NCI-H446 (cell line): ENCODE results near the gene MAMDC2.

ENCODE experiments used
- DNase-seq, 2 experiments: peaks; one replicate each; lab custom pipeline; 2025; lab: John Stamatoyannopoulos, UW

The MAMDC2 gene

DNA sequence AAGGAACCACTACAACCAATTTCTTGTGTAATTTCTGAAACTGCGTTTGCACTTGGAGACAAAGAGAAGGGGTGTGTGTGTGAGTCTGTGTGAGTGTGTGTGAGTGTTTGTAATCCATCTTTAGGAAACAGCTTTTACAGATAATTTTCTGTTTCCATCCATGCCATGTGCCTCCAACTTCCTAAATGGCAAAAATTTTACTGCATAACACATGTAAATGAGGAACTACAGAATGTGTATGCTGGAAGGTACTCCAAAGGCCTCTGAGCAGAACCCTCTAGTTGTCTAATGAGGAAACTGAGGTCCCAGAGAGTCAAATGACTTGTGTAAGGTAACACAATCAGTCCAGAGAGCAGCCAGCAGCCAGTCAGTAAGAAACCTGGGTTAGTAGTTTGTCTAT lies 20.8 kb downstream of the MAMDC2 start:
- no peak for DNase-seq

- no peak for DNase-seq
These were observed 21.9 kb downstream of the MAMDC2 start for GRCh38 chr9:70065572-70065971.

DNA sequence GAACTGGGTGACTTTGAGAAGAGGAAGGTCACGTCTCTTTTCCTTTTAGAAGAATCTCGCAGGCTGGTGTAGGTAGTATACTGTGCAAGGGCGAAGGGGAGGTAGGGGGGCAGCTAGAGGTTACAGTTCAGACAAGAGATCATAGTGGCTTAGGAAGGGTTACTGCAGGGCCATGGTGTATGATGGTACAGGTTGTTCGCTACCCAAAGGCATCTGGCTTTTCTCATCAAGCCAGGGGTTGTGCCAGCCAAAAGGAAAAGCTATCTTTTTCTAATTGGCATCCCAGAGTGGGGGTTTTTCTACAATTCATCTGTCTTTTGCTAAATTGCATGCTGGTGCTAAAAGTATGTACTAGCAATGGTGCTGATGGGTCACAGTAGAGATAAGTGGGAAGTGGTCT lies 22.8 kb downstream of the MAMDC2 start:
- no peak for DNase-seq

DNA sequence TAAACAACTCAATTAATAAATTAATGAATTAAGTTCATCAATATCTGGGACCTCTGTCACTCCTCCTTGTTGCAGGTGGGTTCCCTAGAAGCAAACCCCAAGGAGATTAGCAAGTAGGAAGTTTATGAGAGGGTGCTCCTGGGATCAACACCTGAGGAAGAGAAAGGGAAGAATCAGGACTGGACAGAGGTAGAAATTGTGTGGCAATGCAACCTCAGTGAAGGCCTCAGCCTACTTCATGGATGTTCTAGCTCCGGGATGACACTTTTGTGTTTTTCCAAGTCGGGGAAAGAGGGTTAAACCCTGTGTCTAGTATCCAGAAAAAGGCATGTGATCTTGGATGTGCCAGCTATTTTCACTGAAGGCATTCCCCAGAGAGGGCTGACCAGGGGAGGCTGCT lies 23.2 kb downstream of the MAMDC2 start:
- no peak for DNase-seq

GRCh38 chr9:70069704-70070103 lies 26.1 kb downstream of the MAMDC2 start:
- no peak for DNase-seq

- DNase-seq = no peak
These were observed 29.5 kb downstream of the MAMDC2 start for GRCh38 chr9:70073193-70073592.

DNA sequence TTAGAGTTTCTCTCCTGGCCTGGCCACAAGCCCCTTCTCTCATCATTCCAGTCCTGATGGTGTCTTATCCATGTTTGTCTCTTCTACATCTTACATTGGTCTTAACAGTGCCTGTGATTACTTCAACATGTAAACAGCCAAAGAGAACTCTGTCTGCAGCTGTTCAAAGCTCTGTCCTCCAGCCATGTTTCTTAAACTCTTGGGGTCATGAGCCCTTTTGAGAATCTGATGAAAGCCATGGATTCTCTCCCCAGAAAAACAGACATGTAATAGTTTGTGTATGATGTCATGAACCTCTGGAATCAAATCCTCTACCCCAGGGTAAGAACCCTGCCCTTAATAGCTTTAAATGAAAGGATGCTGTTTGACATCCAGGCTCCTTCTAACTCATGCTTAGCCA lies 30.1 kb downstream of the MAMDC2 start:
- no peak for DNase-seq

DNA sequence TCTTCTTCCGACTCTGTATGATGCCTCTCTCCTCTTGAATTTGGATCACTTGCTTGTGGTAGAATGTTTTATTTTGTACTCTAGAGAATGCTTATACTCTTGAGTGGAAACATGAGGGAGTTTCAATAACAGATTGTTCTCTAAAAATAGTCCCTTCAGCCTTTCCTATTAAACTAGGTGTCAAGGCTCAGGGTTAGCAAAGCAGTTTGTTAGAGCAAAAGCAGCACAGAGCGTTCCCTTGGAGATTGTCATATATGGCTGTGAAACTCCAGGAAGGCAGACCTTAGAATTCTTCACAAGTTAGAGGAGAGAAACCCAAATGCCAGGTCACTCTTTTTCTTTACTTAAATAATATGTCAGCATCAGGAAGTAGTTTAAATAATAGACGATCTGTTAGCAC lies 33.0 kb downstream of the MAMDC2 start:
- DNase-seq = no peak

- DNase-seq = no peak
These were observed 35.9 kb downstream of the MAMDC2 start for GRCh38 chr9:70079417-70080037.

- peak; percentile 41 to 54 for DNase-seq
These were observed 37.0 kb downstream of the MAMDC2 start for GRCh38 chr9:70080481-70081119.

- DNase-seq = no peak
These were observed 37.5 kb downstream of the MAMDC2 start for GRCh38 chr9:70081120-70081495.

DNA sequence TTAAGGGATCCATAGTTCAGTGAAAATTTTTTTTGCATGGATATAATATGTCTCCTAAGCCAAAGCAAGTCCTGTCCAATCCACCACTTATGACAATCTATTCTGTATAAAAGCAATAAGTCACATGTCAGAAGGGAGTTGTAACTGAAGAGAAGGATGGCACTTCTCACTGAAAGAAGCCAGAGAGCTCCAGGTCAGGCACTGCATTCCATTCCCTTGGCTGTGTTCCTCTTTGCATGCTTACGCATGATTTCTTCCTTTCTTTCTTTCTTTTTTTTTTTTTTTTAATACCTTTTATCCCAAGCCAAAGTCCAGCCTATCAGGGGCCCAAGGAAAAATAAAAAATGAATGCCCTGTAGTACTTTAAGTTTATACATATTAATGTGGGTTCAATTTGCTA lies 39.8 kb downstream of the MAMDC2 start:
- DNase-seq = peak in 1 of 2 experiments; percentile 4

- DNase-seq = peak in 1 of 2 experiments; percentile 27
These were observed 41.6 kb downstream of the MAMDC2 start for GRCh38 chr9:70085241-70085640.

DNA sequence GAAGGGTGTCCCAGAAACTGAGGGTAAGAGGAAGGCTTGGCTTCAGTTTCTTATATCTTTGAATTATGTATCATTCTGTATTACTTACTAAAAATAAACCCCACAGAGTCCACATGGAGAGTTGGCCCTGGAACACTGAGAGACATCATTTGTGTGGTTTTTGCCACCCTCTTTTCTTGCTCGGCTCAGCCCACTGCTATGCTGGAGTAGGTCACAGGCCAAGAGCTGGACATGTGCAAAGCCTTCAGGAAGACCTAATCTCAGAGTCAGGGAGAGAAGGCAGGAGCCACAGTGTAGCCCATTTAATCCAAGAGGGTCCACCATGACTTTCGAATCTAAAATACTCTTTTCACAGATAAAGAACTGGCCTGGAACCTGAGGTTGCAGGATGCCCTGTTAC lies 47.5 kb downstream of the MAMDC2 start:
- DNase-seq = no peak

DNA sequence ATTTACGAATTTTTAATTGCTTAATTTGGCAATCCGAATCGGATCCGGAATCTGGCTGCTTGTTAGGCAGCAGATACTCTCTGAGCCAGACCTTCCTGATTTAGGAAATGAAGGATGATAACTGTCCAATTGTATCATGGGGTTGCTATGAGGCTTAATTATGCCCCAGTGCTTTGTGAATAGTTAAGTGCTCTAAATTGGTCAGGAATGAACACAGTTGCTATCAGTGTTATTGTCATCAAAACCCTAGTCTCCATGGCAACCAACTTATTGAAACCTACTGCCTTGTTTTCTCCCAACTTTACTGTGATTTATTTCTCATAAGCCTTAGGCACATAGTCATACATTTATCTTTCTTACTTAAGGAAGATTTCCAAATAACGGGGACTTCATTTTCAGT lies 47.9 kb downstream of the MAMDC2 start:
- no peak for DNase-seq

DNA sequence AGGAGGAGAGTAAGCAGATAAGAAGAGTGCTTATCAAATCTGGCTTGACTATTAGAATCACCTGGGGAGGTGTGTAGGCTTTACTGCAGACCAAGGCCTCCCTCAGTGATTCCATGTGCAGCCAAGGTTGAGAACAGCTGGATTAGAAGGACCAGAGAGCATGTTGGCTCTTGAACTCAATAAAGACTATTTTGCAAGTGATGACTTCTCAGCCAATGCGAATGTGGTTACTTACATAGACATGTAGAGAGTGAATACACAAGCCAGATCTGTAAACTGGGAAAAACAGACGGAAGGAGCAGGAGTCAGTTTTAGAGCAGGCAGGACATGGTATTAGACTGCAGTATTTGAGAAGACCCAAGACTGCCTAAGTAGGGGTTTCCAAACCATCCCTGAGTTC lies 48.5 kb downstream of the MAMDC2 start:
- DNase-seq = no peak

- DNase-seq = no peak
These were observed 49.4 kb downstream of the MAMDC2 start for GRCh38 chr9:70093095-70093494.

- DNase-seq = no peak
These were observed 50.3 kb downstream of the MAMDC2 start for GRCh38 chr9:70093944-70094343.

GRCh38 chr9:70094747-70095146 lies 51.1 kb downstream of the MAMDC2 start:
- DNase-seq = no peak

- no peak for DNase-seq
These were observed 53.5 kb downstream of the MAMDC2 start for GRCh38 chr9:70097187-70097586.

DNA sequence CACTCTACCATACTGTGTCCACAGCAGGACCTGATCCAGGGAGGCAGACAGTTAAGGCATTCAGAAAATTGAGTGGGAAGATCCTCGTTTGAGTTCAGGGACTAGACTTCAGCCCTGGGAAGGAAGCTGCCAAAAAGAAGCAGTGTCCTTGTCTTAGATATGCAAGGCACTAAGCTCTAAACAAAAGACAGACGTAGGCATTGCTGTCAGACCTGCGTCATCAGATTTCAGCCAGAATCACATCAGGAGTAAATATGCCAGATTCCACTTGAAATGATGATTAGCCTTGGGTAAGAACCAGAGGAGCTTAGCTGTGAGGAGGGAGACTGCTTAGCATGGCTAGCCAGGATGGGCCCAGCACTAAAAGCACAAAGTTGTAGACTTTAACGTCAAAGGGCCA lies 56.7 kb downstream of the MAMDC2 start:
- DNase-seq = no peak

DNA sequence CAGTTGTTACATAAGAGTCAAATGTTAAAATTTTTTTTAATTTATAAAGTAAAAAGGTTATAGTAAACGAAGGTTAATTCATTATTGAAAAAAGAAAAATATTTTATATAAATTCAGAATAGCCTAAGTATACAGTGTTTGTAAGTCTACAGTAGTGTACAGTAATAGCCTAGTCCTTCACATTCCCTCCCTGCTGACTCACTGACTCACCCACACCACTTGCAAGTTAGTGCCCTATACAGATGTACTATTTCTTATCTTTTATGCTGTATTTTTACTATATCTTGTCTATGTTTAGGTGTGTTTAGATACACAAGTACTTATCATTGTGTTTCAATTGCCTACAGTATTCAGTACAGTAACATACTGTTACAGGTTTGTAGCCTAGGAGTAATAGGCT lies 57.6 kb downstream of the MAMDC2 start:
- DNase-seq = no peak

DNA sequence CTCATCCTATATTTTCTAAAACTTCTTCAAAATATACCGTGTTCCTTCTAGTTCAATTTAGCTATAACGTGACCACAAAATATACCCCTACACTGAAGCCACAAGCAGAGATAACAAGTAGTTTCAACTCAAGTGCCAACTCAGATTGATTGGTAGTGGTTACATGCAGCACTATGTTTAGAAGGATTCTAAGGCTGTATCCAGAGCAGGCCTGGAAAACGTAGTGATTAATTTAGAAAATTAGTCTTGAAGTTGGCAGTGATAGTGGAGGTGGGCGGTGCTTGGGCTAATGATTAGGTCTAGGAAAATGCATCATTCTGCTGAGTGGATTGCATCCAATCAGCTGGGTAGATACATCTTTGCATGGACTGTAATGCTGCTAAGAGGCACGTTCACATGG lies 61.5 kb downstream of the MAMDC2 start:
- DNase-seq = no peak

- no peak for DNase-seq
These were observed 62.9 kb downstream of the MAMDC2 start for GRCh38 chr9:70106571-70106970.
